Esophagus muscularis mucosa (tissue), 4 donors: ENCODE data around the gene RSPO3.
"Not testable (repeated sequence)": the region's sequence is repeated elsewhere in the genome, so short reads cannot be mapped to it uniquely, and the experiment has no call there.

Experiments
- CTCF ChIP-seq, 3 experiments: fragments of 200-600 bp in 2 of 3; fragments of 450-650 bp in 1 of 3; sonication (generic) in 2 of 3; IDR thresholded peaks; one replicate each; pipeline ENCODE4 v1.5.1; 2017 to 2019; ENCODE audit warnings: antibody characterized with exemption in 3 of 3, mild to moderate bottlenecking in 2 of 3, moderate library complexity in 1 of 3
- EP300 ChIP-seq: sonication (generic); formaldehyde crosslinking; IDR thresholded peaks from one replicate; pipeline ENCODE4 v1.6.1; 2017; ENCODE audit warnings: antibody characterized with exemption
- POLR2AphosphoS5 ChIP-seq, 2 donors: sonication (generic); formaldehyde crosslinking; IDR thresholded peaks; one replicate each; pipeline ENCODE4 v1.6.1; 2017; ENCODE audit warnings: antibody characterized with exemption in 2 of 2

GRCh38 chr6:127214032-127214431, 95.6 kb downstream of the RSPO3 start:
- TF ChIP-seq EP300; CTCF (IDR thresholded peaks at IDR 0.05); POLR2AphosphoS5 (IDR thresholded peaks at IDR 0.05): not testable (repeated sequence)
